Measurements from ENCODE around the gene THBS2.
A peak's percentile ranks its signal among the peaks of the same experiment; 100 is the strongest.

The THBS2 gene

GRCh38 chr6:169253337-169254238, at the start of gene THBS2:
Gene THBS2 (minus strand): TSS chr6:169253846. CDS start chr6:169250784, 3,062 bp downstream.
- TF ChIP-seq TCF4 (CRISPR knock-in tag; IDR thresholded peaks at IDR 0.05; ENCODE audit: borderline replicate concordance) (no peak), ARNTL (CRISPR knock-in tag; IDR thresholded peaks at IDR 0.05; ENCODE audit: borderline replicate concordance, low read depth) (no peak), OSR1 (CRISPR knock-in tag; IDR thresholded peaks at IDR 0.05) (no peak), ZNF8 (CRISPR knock-in tag; IDR thresholded peaks at IDR 0.05) (no peak), SNAI2 (CRISPR knock-in tag; IDR thresholded peaks at IDR 0.05) (no peak), ZC3H10 (CRISPR knock-in tag; IDR thresholded peaks at IDR 0.05) (no peak), TOX (CRISPR knock-in tag; IDR thresholded peaks at IDR 0.05; ENCODE audit: borderline replicate concordance) (no peak), PPARA (CRISPR knock-in tag; IDR thresholded peaks at IDR 0.05; ENCODE audit: borderline replicate concordance) (no peak), CSDC2 (CRISPR knock-in tag; IDR thresholded peaks at IDR 0.05) (no peak), ZNF565 (CRISPR knock-in tag; conservative IDR thresholded peaks at IDR 0.05; ENCODE audit: low read depth) (no peak), ZFP30 (CRISPR knock-in tag; IDR thresholded peaks at IDR 0.05) (no peak), GLIS3 (CRISPR knock-in tag; IDR thresholded peaks at IDR 0.05) (no peak), ZFP3 (CRISPR knock-in tag; IDR thresholded peaks at IDR 0.05) (no peak), RARB (CRISPR knock-in tag; IDR thresholded peaks at IDR 0.05) (no peak)
- TF ChIP-seq, protein P1, sequence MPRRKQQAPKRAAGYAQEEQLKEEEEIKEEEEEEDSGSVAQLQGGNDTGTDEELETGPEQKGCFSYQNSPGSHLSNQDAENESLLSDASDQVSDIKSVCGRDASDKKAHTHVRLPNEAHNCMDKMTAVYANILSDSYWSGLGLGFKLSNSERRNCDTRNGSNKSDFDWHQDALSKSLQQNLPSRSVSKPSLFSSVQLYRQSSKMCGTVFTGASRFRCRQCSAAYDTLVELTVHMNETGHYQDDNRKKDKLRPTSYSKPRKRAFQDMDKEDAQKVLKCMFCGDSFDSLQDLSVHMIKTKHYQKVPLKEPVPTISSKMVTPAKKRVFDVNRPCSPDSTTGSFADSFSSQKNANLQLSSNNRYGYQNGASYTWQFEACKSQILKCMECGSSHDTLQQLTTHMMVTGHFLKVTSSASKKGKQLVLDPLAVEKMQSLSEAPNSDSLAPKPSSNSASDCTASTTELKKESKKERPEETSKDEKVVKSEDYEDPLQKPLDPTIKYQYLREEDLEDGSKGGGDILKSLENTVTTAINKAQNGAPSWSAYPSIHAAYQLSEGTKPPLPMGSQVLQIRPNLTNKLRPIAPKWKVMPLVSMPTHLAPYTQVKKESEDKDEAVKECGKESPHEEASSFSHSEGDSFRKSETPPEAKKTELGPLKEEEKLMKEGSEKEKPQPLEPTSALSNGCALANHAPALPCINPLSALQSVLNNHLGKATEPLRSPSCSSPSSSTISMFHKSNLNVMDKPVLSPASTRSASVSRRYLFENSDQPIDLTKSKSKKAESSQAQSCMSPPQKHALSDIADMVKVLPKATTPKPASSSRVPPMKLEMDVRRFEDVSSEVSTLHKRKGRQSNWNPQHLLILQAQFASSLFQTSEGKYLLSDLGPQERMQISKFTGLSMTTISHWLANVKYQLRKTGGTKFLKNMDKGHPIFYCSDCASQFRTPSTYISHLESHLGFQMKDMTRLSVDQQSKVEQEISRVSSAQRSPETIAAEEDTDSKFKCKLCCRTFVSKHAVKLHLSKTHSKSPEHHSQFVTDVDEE (CRISPR knock-in tag; IDR thresholded peaks at IDR 0.05), result no peak
- TF ChIP-seq, protein P2, sequence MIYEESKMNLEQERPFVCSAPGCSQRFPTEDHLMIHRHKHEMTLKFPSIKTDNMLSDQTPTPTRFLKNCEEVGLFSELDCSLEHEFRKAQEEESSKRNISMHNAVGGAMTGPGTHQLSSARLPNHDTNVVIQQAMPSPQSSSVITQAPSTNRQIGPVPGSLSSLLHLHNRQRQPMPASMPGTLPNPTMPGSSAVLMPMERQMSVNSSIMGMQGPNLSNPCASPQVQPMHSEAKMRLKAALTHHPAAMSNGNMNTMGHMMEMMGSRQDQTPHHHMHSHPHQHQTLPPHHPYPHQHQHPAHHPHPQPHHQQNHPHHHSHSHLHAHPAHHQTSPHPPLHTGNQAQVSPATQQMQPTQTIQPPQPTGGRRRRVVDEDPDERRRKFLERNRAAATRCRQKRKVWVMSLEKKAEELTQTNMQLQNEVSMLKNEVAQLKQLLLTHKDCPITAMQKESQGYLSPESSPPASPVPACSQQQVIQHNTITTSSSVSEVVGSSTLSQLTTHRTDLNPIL (CRISPR knock-in tag; IDR thresholded peaks at IDR 0.05; ENCODE audit: low read depth), result no peak
- peak; percentile 89 for ATAC-seq

DNA sequence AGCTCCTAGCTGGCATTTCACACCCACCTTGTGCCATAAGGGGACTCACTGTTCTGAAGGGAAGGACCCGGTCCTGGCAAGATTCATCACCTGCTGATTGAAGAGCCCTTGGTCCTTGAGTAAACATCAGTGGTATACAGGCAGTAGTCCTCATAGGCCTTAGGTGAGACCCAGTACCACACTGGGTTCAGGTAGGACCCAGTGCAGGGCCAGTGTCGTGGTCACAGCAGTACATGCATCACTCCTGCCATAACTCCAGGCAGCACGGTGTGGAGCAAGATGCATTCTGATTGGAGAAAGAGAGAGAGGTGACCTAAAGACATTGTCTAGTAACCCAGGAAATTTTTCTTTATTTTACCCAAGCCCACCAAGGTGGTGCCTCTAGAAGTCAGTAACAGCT, 49.1 kb upstream of the THBS2 start:
- TF ChIP-seq OSR1 (CRISPR knock-in tag; IDR thresholded peaks at IDR 0.05) (no peak), ZNF70 (CRISPR knock-in tag; IDR thresholded peaks at IDR 0.05) (no peak)
- no peak for ATAC-seq

- ATAC-seq, result no peak
- TF ChIP-seq, protein P1 (CRISPR knock-in tag; IDR thresholded peaks at IDR 0.05), result no peak
- TF ChIP-seq ESRRG (CRISPR knock-in tag; IDR thresholded peaks at IDR 0.05), result no peak
- TF ChIP-seq OSR1 (CRISPR knock-in tag; IDR thresholded peaks at IDR 0.05), result no peak
- TF ChIP-seq BACH2 (CRISPR knock-in tag; IDR thresholded peaks at IDR 0.05; ENCODE audit: borderline replicate concordance), result no peak
- TF ChIP-seq TCF4 (CRISPR knock-in tag; IDR thresholded peaks at IDR 0.05; ENCODE audit: borderline replicate concordance), result no peak
- no peak for TF ChIP-seq ZNF565 (CRISPR knock-in tag; conservative IDR thresholded peaks at IDR 0.05; ENCODE audit: low read depth)
- no peak for TF ChIP-seq GLIS3 (CRISPR knock-in tag; IDR thresholded peaks at IDR 0.05)
- TF ChIP-seq ZFP30 (CRISPR knock-in tag; IDR thresholded peaks at IDR 0.05), result no peak
These were observed 48.6 kb upstream of the THBS2 start for GRCh38 chr6:169302255-169302654.

DNA sequence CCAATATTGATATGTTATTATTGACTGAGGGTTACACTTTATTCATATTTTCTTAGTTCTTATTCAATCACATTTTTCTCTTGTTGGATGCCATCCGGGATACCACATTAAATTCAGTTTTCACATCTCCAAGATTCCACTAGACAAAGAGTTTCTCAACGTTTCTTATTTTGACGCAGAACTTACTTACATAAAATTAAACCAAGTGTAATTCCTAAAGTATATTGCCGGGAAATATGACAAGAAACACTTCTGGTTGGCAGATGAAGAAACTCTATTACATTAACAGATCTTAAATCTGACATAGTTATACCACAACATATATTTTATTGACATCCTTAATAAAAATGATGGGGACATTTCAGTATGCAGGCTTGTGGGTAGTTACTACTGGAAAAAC, 47.3 kb upstream of the THBS2 start:
- ATAC-seq, result no peak
- no peak for TF ChIP-seq SNAI2 (CRISPR knock-in tag; IDR thresholded peaks at IDR 0.05)
- no peak for TF ChIP-seq ZNF565 (CRISPR knock-in tag; conservative IDR thresholded peaks at IDR 0.05; ENCODE audit: low read depth)
- TF ChIP-seq CSDC2 (CRISPR knock-in tag; IDR thresholded peaks at IDR 0.05), result no peak
- TF ChIP-seq, protein P1 (CRISPR knock-in tag; IDR thresholded peaks at IDR 0.05), result no peak
- TF ChIP-seq, protein P3, sequence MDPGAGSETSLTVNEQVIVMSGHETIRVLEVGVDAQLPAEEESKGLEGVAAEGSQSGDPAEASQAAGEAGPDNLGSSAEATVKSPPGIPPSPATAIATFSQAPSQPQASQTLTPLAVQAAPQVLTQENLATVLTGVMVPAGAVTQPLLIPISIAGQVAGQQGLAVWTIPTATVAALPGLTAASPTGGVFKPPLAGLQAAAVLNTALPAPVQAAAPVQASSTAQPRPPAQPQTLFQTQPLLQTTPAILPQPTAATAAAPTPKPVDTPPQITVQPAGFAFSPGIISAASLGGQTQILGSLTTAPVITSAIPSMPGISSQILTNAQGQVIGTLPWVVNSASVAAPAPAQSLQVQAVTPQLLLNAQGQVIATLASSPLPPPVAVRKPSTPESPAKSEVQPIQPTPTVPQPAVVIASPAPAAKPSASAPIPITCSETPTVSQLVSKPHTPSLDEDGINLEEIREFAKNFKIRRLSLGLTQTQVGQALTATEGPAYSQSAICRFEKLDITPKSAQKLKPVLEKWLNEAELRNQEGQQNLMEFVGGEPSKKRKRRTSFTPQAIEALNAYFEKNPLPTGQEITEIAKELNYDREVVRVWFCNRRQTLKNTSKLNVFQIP (CRISPR knock-in tag; IDR thresholded peaks at IDR 0.05; ENCODE audit: borderline replicate concordance, low read depth), result no peak
- no peak for TF ChIP-seq PPARA (CRISPR knock-in tag; IDR thresholded peaks at IDR 0.05; ENCODE audit: borderline replicate concordance)
- no peak for TF ChIP-seq BACH2 (CRISPR knock-in tag; IDR thresholded peaks at IDR 0.05; ENCODE audit: borderline replicate concordance)
- no peak for TF ChIP-seq ZNF8 (CRISPR knock-in tag; IDR thresholded peaks at IDR 0.05)
- no peak for TF ChIP-seq OSR1 (CRISPR knock-in tag; IDR thresholded peaks at IDR 0.05)
- no peak for TF ChIP-seq ZFP3 (CRISPR knock-in tag; IDR thresholded peaks at IDR 0.05)
- TF ChIP-seq TOX (CRISPR knock-in tag; IDR thresholded peaks at IDR 0.05; ENCODE audit: borderline replicate concordance), result no peak
- no peak for TF ChIP-seq ZC3H10 (CRISPR knock-in tag; IDR thresholded peaks at IDR 0.05)
- TF ChIP-seq TCF4 (CRISPR knock-in tag; IDR thresholded peaks at IDR 0.05; ENCODE audit: borderline replicate concordance), result no peak
- no peak for TF ChIP-seq ZNF70 (CRISPR knock-in tag; IDR thresholded peaks at IDR 0.05)
